Common myeloid progenitor, CD34-positive (primary cell): Measurements from ENCODE around the gene NCAPG2.

Experiments
- CTCF ChIA-PET: fragments of 350-600 bp; sonication (Branson Sonifier 250); formaldehyde crosslinking; loops from one replicate; lab custom pipeline; 2021; ENCODE audit warnings: antibody characterized with exemption; lab: Charles Lee
- POLR2A ChIA-PET: fragments of 350-600 bp; sonication (Branson Sonifier 250); formaldehyde crosslinking; loops from one replicate; lab custom pipeline; 2021; ENCODE audit warnings: antibody characterized with exemption; lab: Charles Lee
- DNase-seq, 3 donors: peaks; one replicate each; pipeline versions ENCODE4 v3.0.0 to v3.0.0-alpha.2; 2013
- H3K27ac ChIP-seq, 2 experiments: 1 replicate in 1 of 2; 2 replicates in 1 of 2; pipeline ENCODE4 v1.7.0; 2013; ENCODE audit warnings: inconsistent platforms in 2 of 2, low read length in 2 of 2, mild to moderate bottlenecking in 2 of 2, low read depth in 1 of 2, moderate library complexity in 1 of 2; ENCODE audit not compliant: severe bottlenecking in 2 of 2, insufficient read depth in 1 of 2, poor library complexity in 1 of 2
- H3K27me3 ChIP-seq, 5 experiments: replicated peaks in 2 of 5; 1 replicate in 3 of 5; 2 replicates in 2 of 5; pipeline versions ENCODE4 v1.6.1 to v1.7.0; 2013; ENCODE audit warnings: low read length in 4 of 5, mild to moderate bottlenecking in 2 of 5, moderate library complexity in 2 of 5, inconsistent platforms in 1 of 5; ENCODE audit not compliant: insufficient read depth in 5 of 5, control insufficient read depth in 4 of 5
- H3K36me3 ChIP-seq, 4 experiments: 1 replicate in 2 of 4; 2 replicates in 2 of 4; pipeline versions ENCODE4 v1.6.1 to v1.7.0; 2013; ENCODE audit warnings: low read length in 3 of 4, control low read depth in 1 of 4, mild to moderate bottlenecking in 1 of 4; ENCODE audit not compliant: control insufficient read depth in 4 of 4, insufficient read depth in 4 of 4
- H3K4me1 ChIP-seq, 4 experiments: 1 replicate in 3 of 4; 2 replicates in 1 of 4; pipeline versions ENCODE4 v1.6.1 to v1.7.1; 2013; ENCODE audit warnings: low read length in 3 of 4, mild to moderate bottlenecking in 3 of 4, control low read depth in 1 of 4, inconsistent platforms in 1 of 4, moderate library complexity in 1 of 4; ENCODE audit not compliant: control insufficient read depth in 4 of 4, insufficient read depth in 4 of 4; ENCODE audit errors: control extremely low read depth in 1 of 4
- H3K4me3 ChIP-seq, 7 experiments: 1 replicate in 4 of 7; 2 replicates in 3 of 7; pipeline versions ENCODE4 v1.5.1 to v1.7.0; 2013; ENCODE audit warnings: mild to moderate bottlenecking in 7 of 7, low read length in 6 of 7, moderate library complexity in 6 of 7, inconsistent platforms in 2 of 7, low read depth in 2 of 7, control low read depth in 1 of 7; ENCODE audit not compliant: insufficient read depth in 4 of 7, control insufficient read depth in 1 of 7; ENCODE audit errors: extremely low read depth in 1 of 7
- H3K9me3 ChIP-seq, 5 experiments: 1 replicate in 4 of 5; 2 replicates in 1 of 5; pipeline versions ENCODE4 v1.6.1 to v1.7.1; 2013; ENCODE audit warnings: low read length in 4 of 5, mild to moderate bottlenecking in 2 of 5, inconsistent platforms in 1 of 5, low read depth in 1 of 5, moderate library complexity in 1 of 5; ENCODE audit not compliant: control insufficient read depth in 4 of 5, insufficient read depth in 2 of 5; ENCODE audit errors: control extremely low read depth in 1 of 5
- whole genome bisulfite sequencing: methylation state at CpG from one replicate; pipeline ENCODE4 v1.1.5; 2013; ENCODE audit not compliant: insufficient coverage; 5-methylcytosine and 5-hydroxymethylcytosine counted together

NCAPG2 gene

GRCh38 chr7:158747408-158747807 lies 42.8 kb upstream of the NCAPG2 start:
- Histone ChIP-seq H3K4me1 (no peaks in the 10 kb centered on the region), H3K27ac (no peak overlapping the region), H3K4me3 (no peak overlapping the region), H3K27me3 (no peaks in the 10 kb centered on the region), H3K36me3 (peaks cover 9 to 78% (median 43%) of the 10 kb centered on the region in 4 experiments), H3K9me3 (no peaks in the 10 kb centered on the region)
- POLR2A ChIA-PET: no interaction called here
- CTCF ChIA-PET: interaction anchor here (0.7 to 1.0 kb wide), 3 partner anchors 14 to 51 kb away, joined by 3 read pairs; no protein-coding TSS in a partner anchor
- WGBS: 93% methylated on average over 6 of the region's 10 CpGs
- DNase-seq: no peak

DNA sequence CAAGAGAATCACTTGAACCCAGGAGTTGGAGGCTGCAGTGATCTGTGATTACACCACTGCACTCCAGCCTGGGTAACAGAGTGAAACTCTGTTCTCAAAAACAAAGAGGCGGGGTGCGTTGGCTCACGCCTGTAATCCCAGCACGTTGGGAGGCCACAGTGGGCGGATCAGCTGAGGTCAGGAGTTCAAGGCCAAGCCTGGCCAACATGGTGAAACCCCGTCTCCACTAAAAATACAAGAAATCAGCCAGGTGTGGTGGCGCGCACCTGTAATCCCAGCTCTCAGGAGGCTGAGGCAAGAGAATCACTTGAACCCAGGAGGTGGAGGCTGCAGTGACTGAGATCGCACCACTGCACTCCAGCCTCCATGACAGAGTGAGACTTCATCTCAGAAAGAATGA lies 42.4 kb upstream of the NCAPG2 start:
- POLR2A ChIA-PET: no interaction called here
- no peaks in the 10 kb centered on the region for H3K9me3 ChIP-seq
- H3K36me3 ChIP-seq: peaks cover 14 to 83% (median 48%) of the 10 kb centered on the region in 4 experiments
- no peak overlapping the region for H3K4me3 ChIP-seq
- no peak overlapping the region for H3K27ac ChIP-seq
- no peak for DNase-seq
- no peaks in the 10 kb centered on the region for H3K27me3 ChIP-seq
- 100% methylated on average over 9 of the region's 9 CpGs for WGBS
- no peaks in the 10 kb centered on the region for H3K4me1 ChIP-seq
- CTCF ChIA-PET: no interaction called here

DNA sequence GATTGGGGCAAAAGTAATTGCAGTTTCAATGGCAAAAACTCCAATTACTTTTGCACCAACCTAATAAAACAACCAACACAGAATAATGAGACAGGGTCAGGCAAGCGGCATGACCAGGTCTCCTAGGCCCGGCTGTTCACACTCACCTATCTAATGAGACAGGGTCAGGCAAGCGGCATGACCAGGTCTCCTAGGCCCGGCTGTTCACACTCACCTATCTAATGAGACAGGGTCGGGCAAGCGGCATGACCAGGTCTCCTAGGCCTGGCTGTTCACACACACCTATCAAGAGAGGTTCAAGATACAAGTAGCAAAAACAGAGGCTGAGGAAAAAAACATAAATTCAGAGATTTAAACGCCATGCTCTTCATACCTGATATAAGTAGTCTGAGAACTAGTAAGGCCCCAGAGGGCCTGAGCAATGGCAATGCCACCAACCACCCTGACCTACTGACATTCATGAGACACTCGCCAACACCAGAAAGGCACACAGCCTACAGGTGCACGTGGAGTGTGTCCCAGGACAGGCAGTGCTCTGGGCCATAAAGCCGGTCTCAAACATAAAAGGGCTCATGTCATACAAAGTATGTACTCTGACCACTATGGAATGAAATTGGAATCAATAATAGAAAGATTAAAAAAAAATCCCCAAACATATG lies 40.6 kb upstream of the NCAPG2 start:
- H3K27ac ChIP-seq: no peak overlapping the region
- ChIA-PET POLR2A (no interaction called here), CTCF (interaction anchor here (0.7 kb wide), 1 partner anchor 47 kb away, joined by 3 read pairs; no protein-coding TSS in a partner anchor)
- H3K9me3 ChIP-seq: no peaks in the 10 kb centered on the region
- peaks cover 0 to 13% (median 6%) of the 10 kb centered on the region in 4 experiments for H3K4me1 ChIP-seq
- H3K4me3 ChIP-seq: no peak overlapping the region
- no peak for DNase-seq
- no peaks in the 10 kb centered on the region for H3K27me3 ChIP-seq
- H3K36me3 ChIP-seq: peaks cover 24 to 96% (median 59%) of the 10 kb centered on the region in 4 experiments
- WGBS: 87% methylated on average over 7 of the region's 10 CpGs

GRCh38 chr7:158744070-158744469 lies 39.5 kb upstream of the NCAPG2 start:
- ChIA-PET CTCF (interaction anchor here (6.9 kb wide), 1 partner anchor 48 kb away, joined by 57 read pairs; no protein-coding TSS in a partner anchor), POLR2A (no interaction called here)
- no peak for DNase-seq
- 100% methylated on average over 3 of the region's 4 CpGs for WGBS
- no peak overlapping the region for H3K4me3 ChIP-seq
- H3K4me1 ChIP-seq: peaks cover 0 to 20% (median 13%) of the 10 kb centered on the region in 4 experiments
- H3K9me3 ChIP-seq: no peaks in the 10 kb centered on the region
- H3K36me3 ChIP-seq: peaks cover 24 to 91% (median 62%) of the 10 kb centered on the region in 4 experiments
- no peaks in the 10 kb centered on the region for H3K27me3 ChIP-seq
- H3K27ac ChIP-seq: no peak overlapping the region

- ChIA-PET CTCF (interaction anchor here (1.1 to 6.9 kb wide), 4 partner anchors 10 to 47 kb away, joined by 3 to 57 read pairs (median 4); no protein-coding TSS in a partner anchor), POLR2A (no interaction called here)
- no peak overlapping the region for H3K27ac ChIP-seq
- H3K36me3 ChIP-seq: peaks cover 27 to 91% (median 65%) of the 10 kb centered on the region in 4 experiments
- DNase-seq: no peak
- H3K27me3 ChIP-seq: no peaks in the 10 kb centered on the region
- H3K9me3 ChIP-seq: no peaks in the 10 kb centered on the region
- WGBS: 99% methylated on average over 17 of the region's 17 CpGs
- H3K4me1 ChIP-seq: peaks cover 0 to 20% (median 13%) of the 10 kb centered on the region in 4 experiments
- H3K4me3 ChIP-seq: no peak overlapping the region
Observed at GRCh38 chr7:158743219-158743618, 38.6 kb upstream of the NCAPG2 start.

GRCh38 chr7:158742065-158742821 lies 37.6 kb upstream of the NCAPG2 start:
- H3K27ac ChIP-seq: no peak overlapping the region
- CTCF ChIA-PET: interaction anchor here (0.7 to 6.9 kb wide), 11 partner anchors 8 to 235 kb away, joined by 3 to 57 read pairs (median 4); no protein-coding TSS in a partner anchor

More at GRCh38 chr7:158742065-158742821, 37.6 kb upstream of the NCAPG2 start:
- Histone ChIP-seq H3K4me1 (peaks cover 0 to 20% (median 13%) of the 10 kb centered on the region in 4 experiments), H3K27me3 (no peaks in the 10 kb centered on the region), H3K9me3 (no peaks in the 10 kb centered on the region), H3K4me3 (no peak overlapping the region), H3K36me3 (peaks cover 30 to 91% (median 64%) of the 10 kb centered on the region in 4 experiments)
- POLR2A ChIA-PET: no interaction called here
- 97% methylated on average over 11 of the region's 19 CpGs for WGBS
- no peak for DNase-seq
